OCI-LY3 (cell line): ENCODE data around the gene TMEFF2.

Source experiments
- H2AFZ ChIP-seq: fragments of 200-600, 300-600 bp; shearing (Covaris generic); 2 replicates; pipeline ENCODE4 v1.6.0; 2014; ENCODE audit warnings: antibody characterized with exemption, low read depth, low read length
- H3K27ac ChIP-seq: fragments of 200-600, 300-600 bp; sonication (generic); 2 replicates; pipeline ENCODE4 v1.5.1; 2014; ENCODE audit warnings: mild to moderate bottlenecking, low read length, moderate library complexity, mixed read lengths
- H3K27me3 ChIP-seq: fragments of 200-600, 300-600 bp; sonication (generic); 2 replicates; pipeline ENCODE4 v1.6.1; 2014; ENCODE audit warnings: low read depth, low read length, mixed read lengths
- H3K36me3 ChIP-seq: fragments of 200-600, 300-600 bp; sonication (generic); replicated peaks from 2 replicates; pipeline ENCODE3; 2014; ENCODE audit warnings: low read depth, low read length, mixed read lengths
- H3K4me1 ChIP-seq: fragments of 300-600, 200-600 bp; sonication (generic); 2 replicates; pipeline ENCODE4 v1.6.1; 2014; ENCODE audit warnings: low read length, mixed read lengths
- H3K4me2 ChIP-seq: fragments of 200-600, 300-600 bp; sonication (generic); 2 replicates; pipeline ENCODE4 v1.6.1; 2014; ENCODE audit warnings: low read length, mixed read lengths
- H3K4me3 ChIP-seq: fragments of 300-600, 200-600 bp; sonication (generic); 2 replicates; pipeline ENCODE4 v1.5.1; 2014; ENCODE audit warnings: antibody characterized with exemption, mild to moderate bottlenecking, low read length, moderate library complexity
- H3K79me2 ChIP-seq: fragments of 300-600, 200-600 bp; shearing (Covaris generic); 2 replicates; pipeline ENCODE4 v1.6.1; 2014; ENCODE audit warnings: mild to moderate bottlenecking, low read length, mixed read lengths
- H3K9ac ChIP-seq: fragments of 300-600, 200-600 bp; shearing (Covaris generic); 2 replicates; pipeline ENCODE4 v1.6.0; 2014; ENCODE audit warnings: mild to moderate bottlenecking, low read length, moderate library complexity
- H3K9me3 ChIP-seq: fragments of 200-600, 300-600 bp; shearing (Covaris generic); 2 replicates; pipeline ENCODE4 v1.6.1; 2014; ENCODE audit warnings: low read length, mixed read lengths; ENCODE audit not compliant: insufficient read depth
- H4K20me1 ChIP-seq: fragments of 200-600, 300-600 bp; sonication (generic); 2 replicates; pipeline ENCODE4 v1.6.1; 2016; ENCODE audit warnings: low read length, mixed read lengths; ENCODE audit not compliant: insufficient read depth
- CTCF ChIP-seq: fragments of 200-600, 300-600 bp; sonication (generic); IDR thresholded peaks from 2 replicates; pipeline ENCODE4 v1.5.1; 2014; ENCODE audit warnings: antibody characterized with exemption, low read length, low read depth
- EZH2phosphoT487 ChIP-seq: fragments of 200-600 bp; shearing (Covaris generic); IDR thresholded peaks from 2 replicates; pipeline ENCODE4 v1.6.1; 2018; ENCODE audit warnings: antibody characterized with exemption, mixed run types, low read depth

Gene TMEFF2

GRCh38 chr2:191980483-191980882 lies 214.2 kb downstream of the TMEFF2 start:
- Histone ChIP-seq H3K36me3 (no peaks in the 10 kb centered on the region), H3K4me1 (no peaks in the 10 kb centered on the region), H3K4me2 (no peak overlapping the region), H3K79me2 (no peaks in the 10 kb centered on the region), H2AFZ (no peak overlapping the region), H4K20me1 (no peaks in the 10 kb centered on the region), H3K27ac (no peak overlapping the region), H3K4me3 (no peak overlapping the region), H3K9ac (no peak overlapping the region), H3K9me3 (no peaks in the 10 kb centered on the region), H3K27me3 (no peaks in the 10 kb centered on the region)
- TF ChIP-seq CTCF (no peak), EZH2phosphoT487 (no peak)

- no peak for TF ChIP-seq EZH2phosphoT487
- TF ChIP-seq CTCF, result no peak
- Histone ChIP-seq H3K4me2 (no peak overlapping the region), H3K27ac (no peak overlapping the region)
Measured at GRCh38 chr2:191979221-191979730, 215.5 kb downstream of the TMEFF2 start.

GRCh38 chr2:191977754-191978153 lies 217.0 kb downstream of the TMEFF2 start:
- Histone ChIP-seq H3K9me3 (no peaks in the 10 kb centered on the region), H3K36me3 (no peaks in the 10 kb centered on the region), H3K27ac (no peak overlapping the region), H3K4me3 (no peak overlapping the region), H3K4me2 (no peak overlapping the region), H3K27me3 (no peaks in the 10 kb centered on the region), H4K20me1 (no peaks in the 10 kb centered on the region), H3K4me1 (no peaks in the 10 kb centered on the region), H2AFZ (no peak overlapping the region), H3K9ac (no peak overlapping the region), H3K79me2 (no peaks in the 10 kb centered on the region)
- TF ChIP-seq EZH2phosphoT487 (no peak), CTCF (no peak)

More at GRCh38 chr2:191979221-191979730, 215.5 kb downstream of the TMEFF2 start:
- no peak overlapping the region for H2AFZ ChIP-seq
- no peaks in the 10 kb centered on the region for H3K4me1 ChIP-seq
- H3K79me2 ChIP-seq, result no peaks in the 10 kb centered on the region
- no peaks in the 10 kb centered on the region for H3K27me3 ChIP-seq
- no peaks in the 10 kb centered on the region for H3K9me3 ChIP-seq
- H3K4me3 ChIP-seq, result no peak overlapping the region
- no peaks in the 10 kb centered on the region for H4K20me1 ChIP-seq
- no peaks in the 10 kb centered on the region for H3K36me3 ChIP-seq
- no peak overlapping the region for H3K9ac ChIP-seq

- H4K20me1 ChIP-seq, result no peaks in the 10 kb centered on the region
- H3K27ac ChIP-seq, result no peak overlapping the region
- H3K9ac ChIP-seq, result no peak overlapping the region
- H2AFZ ChIP-seq, result no peak overlapping the region
- no peaks in the 10 kb centered on the region for H3K4me1 ChIP-seq
- no peak overlapping the region for H3K4me2 ChIP-seq
- no peaks in the 10 kb centered on the region for H3K79me2 ChIP-seq
- no peaks in the 10 kb centered on the region for H3K9me3 ChIP-seq
- H3K36me3 ChIP-seq, result no peaks in the 10 kb centered on the region
- no peak for TF ChIP-seq CTCF
- no peak overlapping the region for H3K4me3 ChIP-seq
- H3K27me3 ChIP-seq, result no peaks in the 10 kb centered on the region
Measured at GRCh38 chr2:191976436-191976835, 218.3 kb downstream of the TMEFF2 start.
